Subcutaneous abdominal adipose tissue (tissue), 5 donors: ENCODE results near the gene SCN3A.

Source experiments
- H3K27ac ChIP-seq: one replicate; pipeline ENCODE4 v1.7.0; 2013; ENCODE audit warnings: low read depth, mild to moderate bottlenecking, inconsistent platforms, low read length, moderate library complexity
- H3K27me3 ChIP-seq, 5 donors: one replicate each; pipeline ENCODE4 v1.7.0; 2013; ENCODE audit warnings: low read length in 5 of 5, inconsistent platforms in 1 of 5; ENCODE audit not compliant: control insufficient read depth in 5 of 5, insufficient read depth in 4 of 5
- H3K36me3 ChIP-seq, 5 donors: one replicate each; pipeline ENCODE4 v1.7.0; 2013; ENCODE audit warnings: low read length in 5 of 5; ENCODE audit not compliant: control insufficient read depth in 5 of 5, insufficient read depth in 5 of 5
- H3K4me1 ChIP-seq, 5 donors: one replicate each; pipeline ENCODE4 v1.7.0; 2013; ENCODE audit warnings: low read length in 5 of 5, mild to moderate bottlenecking in 3 of 5, moderate library complexity in 1 of 5; ENCODE audit not compliant: control insufficient read depth in 5 of 5, insufficient read depth in 5 of 5
- H3K4me3 ChIP-seq, 5 donors: one replicate each; pipeline ENCODE4 v1.7.0; 2013; ENCODE audit warnings: low read length in 5 of 5, low read depth in 1 of 5
- H3K9ac ChIP-seq, 5 donors: one replicate each; pipeline ENCODE4 v1.7.0; 2013; ENCODE audit warnings: low read length in 5 of 5, mild to moderate bottlenecking in 4 of 5, moderate library complexity in 3 of 5
- H3K9me3 ChIP-seq, 5 donors: one replicate each; pipeline ENCODE4 v1.7.0; 2013; ENCODE audit warnings: low read length in 5 of 5; ENCODE audit not compliant: control insufficient read depth in 5 of 5
- donor health status: healthy.
- donor health status: healthy.
- donor health status: healthy.
- donor health status: healthy.
- donor health status: healthy.

SCN3A gene

DNA sequence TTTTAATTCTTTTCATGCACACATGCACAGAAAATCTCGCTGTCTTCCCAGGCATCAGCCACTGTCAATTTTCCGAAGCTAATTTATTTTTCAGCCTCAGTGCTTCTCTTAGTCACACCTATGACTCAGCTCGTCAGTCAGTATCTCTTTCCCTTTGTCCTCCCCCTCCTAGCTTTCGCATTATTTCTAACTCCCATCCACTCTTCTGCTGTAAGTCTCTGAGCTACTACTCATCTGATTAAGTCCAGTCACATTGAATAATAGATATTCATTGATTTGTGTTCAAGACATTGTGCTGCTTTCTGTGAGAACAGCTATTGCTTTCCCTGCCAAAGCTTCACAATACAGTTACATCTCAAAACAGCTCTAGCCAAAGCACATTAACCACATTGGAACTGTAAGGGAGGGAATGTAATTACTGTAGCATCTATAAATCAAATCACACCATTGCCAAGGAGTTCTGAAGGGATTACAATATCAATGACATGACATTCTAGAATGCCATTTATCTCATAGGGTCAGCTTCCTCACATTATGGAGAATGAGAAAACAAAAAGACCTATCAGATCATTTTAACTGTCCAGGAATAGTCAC, 89.4 kb downstream of the SCN3A start:
- H3K9me3 ChIP-seq, result no peaks in the 10 kb centered on the region
- no peak overlapping the region for H3K4me3 ChIP-seq
- H3K27ac ChIP-seq, result no peak overlapping the region
- H3K36me3 ChIP-seq, result no peaks in the 10 kb centered on the region
- no peaks in the 10 kb centered on the region for H3K4me1 ChIP-seq
- no peak overlapping the region for H3K9ac ChIP-seq
- H3K27me3 ChIP-seq, result no peaks in the 10 kb centered on the region

DNA sequence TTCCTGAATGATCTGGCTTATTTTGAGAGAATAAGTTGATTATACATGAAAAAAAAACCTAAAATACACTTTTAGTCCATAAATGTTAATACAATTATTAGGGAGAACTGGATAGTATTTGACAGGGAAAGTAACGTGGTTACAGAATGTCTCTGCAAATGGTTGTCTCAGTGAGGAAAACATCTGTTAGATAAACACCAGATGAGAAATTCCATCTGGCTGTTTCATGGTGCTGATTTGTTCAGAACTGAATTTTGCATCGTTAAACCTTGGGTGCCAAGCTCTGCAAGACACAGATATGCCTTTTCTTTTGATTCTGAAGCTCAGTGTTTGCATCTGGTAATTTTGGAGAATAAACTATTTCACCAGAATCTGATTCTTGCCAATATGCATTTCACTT, 90.4 kb downstream of the SCN3A start:
- Histone ChIP-seq H3K36me3 (no peaks in the 10 kb centered on the region), H3K27me3 (no peaks in the 10 kb centered on the region), H3K27ac (no peak overlapping the region), H3K4me1 (no peaks in the 10 kb centered on the region), H3K9me3 (no peaks in the 10 kb centered on the region), H3K9ac (no peak overlapping the region), H3K4me3 (no peak overlapping the region)

- no peak overlapping the region for H3K9ac ChIP-seq
- H3K27ac ChIP-seq, result no peak overlapping the region
- H3K4me3 ChIP-seq, result no peak overlapping the region
- no peaks in the 10 kb centered on the region for H3K4me1 ChIP-seq
- H3K36me3 ChIP-seq, result no peaks in the 10 kb centered on the region
- no peaks in the 10 kb centered on the region for H3K27me3 ChIP-seq
- H3K9me3 ChIP-seq, result no peaks in the 10 kb centered on the region
These were observed 91.1 kb downstream of the SCN3A start for GRCh38 chr2:165112789-165113188.

- Histone ChIP-seq H3K36me3 (no peaks in the 10 kb centered on the region), H3K4me3 (no peak overlapping the region), H3K9ac (no peak overlapping the region), H3K9me3 (no peaks in the 10 kb centered on the region), H3K27me3 (no peaks in the 10 kb centered on the region), H3K27ac (no peak overlapping the region), H3K4me1 (no peaks in the 10 kb centered on the region)
These were observed 91.7 kb downstream of the SCN3A start for GRCh38 chr2:165112133-165112573.

- Histone ChIP-seq H3K9ac (no peak overlapping the region), H3K4me3 (no peak overlapping the region), H3K27me3 (no peaks in the 10 kb centered on the region), H3K4me1 (no peaks in the 10 kb centered on the region), H3K36me3 (no peaks in the 10 kb centered on the region), H3K9me3 (no peaks in the 10 kb centered on the region), H3K27ac (no peak overlapping the region)
These were observed 93.5 kb downstream of the SCN3A start for GRCh38 chr2:165110394-165110793.

DNA sequence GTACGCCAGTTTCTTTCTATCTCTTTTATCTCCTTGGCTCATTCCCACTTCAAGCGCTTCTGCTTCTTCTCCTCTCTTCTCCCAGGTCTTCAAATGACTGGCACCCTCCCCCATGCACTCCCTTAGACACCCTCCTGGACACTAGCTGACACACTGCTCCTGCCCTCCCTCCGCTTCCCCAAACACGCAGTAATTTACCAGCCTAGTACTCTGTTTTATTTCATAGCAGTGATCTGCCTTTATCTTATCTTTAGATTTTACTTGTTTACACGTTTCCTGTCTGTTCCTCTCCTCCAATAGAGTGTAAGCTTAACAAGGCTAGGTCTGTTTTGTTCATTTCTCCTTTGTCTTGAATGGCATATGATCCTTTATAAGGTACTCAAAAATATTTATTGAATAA, 93.9 kb downstream of the SCN3A start:
- no peaks in the 10 kb centered on the region for H3K36me3 ChIP-seq
- H3K4me3 ChIP-seq, result no peak overlapping the region
- H3K27ac ChIP-seq, result no peak overlapping the region
- H3K27me3 ChIP-seq, result no peaks in the 10 kb centered on the region
- no peaks in the 10 kb centered on the region for H3K4me1 ChIP-seq
- no peak overlapping the region for H3K9ac ChIP-seq
- no peaks in the 10 kb centered on the region for H3K9me3 ChIP-seq

GRCh38 chr2:165105926-165106325, 97.9 kb downstream of the SCN3A start:
- H3K9me3 ChIP-seq, result no peaks in the 10 kb centered on the region

GRCh38 chr2:165087933-165088901, 115.6 kb downstream of the SCN3A start:
- Histone ChIP-seq H3K27ac (no peak overlapping the region), H3K9me3 (peaks cover 0 to 4% (median 0%) of the 10 kb centered on the region in 5 donors), H3K4me1 (no peaks in the 10 kb centered on the region), H3K27me3 (no peaks in the 10 kb centered on the region), H3K9ac (no peak overlapping the region), H3K36me3 (no peaks in the 10 kb centered on the region), H3K4me3 (no peak overlapping the region)

More at GRCh38 chr2:165105926-165106325, 97.9 kb downstream of the SCN3A start:
- no peak overlapping the region for H3K4me3 ChIP-seq
- H3K9ac ChIP-seq, result no peak overlapping the region
- H3K4me1 ChIP-seq, result no peaks in the 10 kb centered on the region
- H3K27ac ChIP-seq, result no peak overlapping the region
- no peaks in the 10 kb centered on the region for H3K36me3 ChIP-seq
- H3K27me3 ChIP-seq, result no peaks in the 10 kb centered on the region

DNA sequence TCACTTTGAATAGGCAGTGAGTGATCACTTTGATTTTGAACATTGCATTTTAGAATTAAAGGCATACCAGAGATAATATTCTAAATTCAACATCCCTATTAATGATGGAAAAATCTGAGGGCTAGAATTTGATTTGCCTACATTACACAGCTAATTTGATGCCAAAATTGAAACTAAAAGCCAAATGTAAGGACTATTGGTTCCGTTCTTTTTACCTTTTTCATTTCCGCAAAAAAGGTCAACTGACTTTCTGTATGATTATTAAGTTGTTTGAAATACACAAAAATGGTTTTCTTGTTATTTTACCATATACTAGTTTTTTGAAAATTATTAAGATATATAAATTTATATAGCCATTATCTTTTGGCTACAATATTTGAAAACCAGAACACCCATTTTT, 117.5 kb downstream of the SCN3A start:
- Histone ChIP-seq H3K4me1 (no peaks in the 10 kb centered on the region), H3K36me3 (no peaks in the 10 kb centered on the region), H3K27me3 (no peaks in the 10 kb centered on the region), H3K9me3 (peaks cover 0 to 4% (median 2%) of the 10 kb centered on the region in 5 donors), H3K4me3 (no peak overlapping the region), H3K27ac (no peak overlapping the region), H3K9ac (no peak overlapping the region)

- no peaks in the 10 kb centered on the region for H3K27me3 ChIP-seq
- peaks cover 0 to 4% (median 2%) of the 10 kb centered on the region in 5 donors for H3K9me3 ChIP-seq
- no peak overlapping the region for H3K9ac ChIP-seq
- no peaks in the 10 kb centered on the region for H3K4me1 ChIP-seq
- no peaks in the 10 kb centered on the region for H3K36me3 ChIP-seq
- no peak overlapping the region for H3K4me3 ChIP-seq
- H3K27ac ChIP-seq, result no peak overlapping the region
These were observed 120.5 kb downstream of the SCN3A start for GRCh38 chr2:165083326-165083725.
